ENCODE measurements around the gene PHF21A.

DNA sequence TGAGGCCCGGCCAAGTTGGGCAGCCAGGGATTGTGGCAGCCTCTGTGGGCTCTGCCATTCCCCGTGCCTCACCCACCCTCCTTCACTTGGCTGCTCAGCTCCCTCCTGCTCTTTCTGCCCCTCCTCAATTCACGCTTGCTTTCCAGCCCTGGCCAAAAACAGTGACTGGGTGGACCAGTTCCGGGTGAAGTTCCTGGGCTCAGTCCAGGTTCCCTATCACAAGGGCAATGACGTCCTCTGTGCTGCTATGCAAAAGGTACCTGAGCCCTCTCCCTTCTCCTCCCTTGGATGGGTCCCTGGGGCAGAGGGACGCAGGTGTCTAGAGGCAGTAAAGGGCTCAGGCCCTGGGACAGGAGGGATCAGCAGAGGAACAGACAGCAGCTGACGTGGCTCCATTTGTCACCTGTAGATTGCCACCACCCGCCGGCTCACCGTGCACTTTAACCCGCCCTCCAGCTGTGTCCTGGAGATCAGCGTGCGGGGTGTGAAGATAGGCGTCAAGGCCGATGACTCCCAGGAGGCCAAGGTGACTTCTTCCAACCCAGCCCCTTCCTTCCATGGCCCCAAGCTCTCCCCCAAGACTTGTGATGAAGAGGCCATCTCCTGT is 216.8 kb downstream of the PHF21A start:
- TF ChIP-seq SUZ12 (IDR thresholded peaks at IDR 0.05; ENCODE audit: extremely low read depth, insufficient read depth, insufficient read length) (no peak), ZNF274 (IDR thresholded peaks at IDR 0.05; ENCODE audit: low read depth, low read length) (no peak)
